GM19025 (cell line): ENCODE measurements around the gene KRTAP24-1.

Experiments used
- ATAC-seq: cut with Tn5 transposase; IDR thresholded peaks from one replicate; pipeline ENCODE4 v1.9.1; 2021; ENCODE audit warnings: mild to moderate bottlenecking, low read depth, moderate library complexity; ENCODE audit not compliant: unreplicated experiment

KRTAP24-1 gene

DNA sequence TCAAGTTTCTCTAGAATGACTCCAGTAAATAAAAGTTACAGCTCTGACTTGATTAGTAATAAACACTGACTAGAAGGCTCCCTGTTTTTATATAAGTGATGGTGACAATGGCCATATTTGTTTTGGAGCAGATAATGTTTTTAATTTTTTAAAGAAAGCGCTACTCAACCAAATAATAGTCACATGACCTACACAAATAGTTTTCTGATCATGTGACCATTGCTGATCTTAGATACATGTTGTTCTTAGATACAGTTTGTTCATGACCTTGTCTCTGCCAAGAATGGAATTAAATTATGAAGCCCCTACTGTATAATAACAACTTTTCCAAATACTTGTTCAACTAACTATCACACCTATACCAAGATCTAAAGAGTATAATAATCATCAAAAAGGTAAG lies 44.6 kb downstream of the KRTAP24-1 start:
- ATAC-seq: no peak

DNA sequence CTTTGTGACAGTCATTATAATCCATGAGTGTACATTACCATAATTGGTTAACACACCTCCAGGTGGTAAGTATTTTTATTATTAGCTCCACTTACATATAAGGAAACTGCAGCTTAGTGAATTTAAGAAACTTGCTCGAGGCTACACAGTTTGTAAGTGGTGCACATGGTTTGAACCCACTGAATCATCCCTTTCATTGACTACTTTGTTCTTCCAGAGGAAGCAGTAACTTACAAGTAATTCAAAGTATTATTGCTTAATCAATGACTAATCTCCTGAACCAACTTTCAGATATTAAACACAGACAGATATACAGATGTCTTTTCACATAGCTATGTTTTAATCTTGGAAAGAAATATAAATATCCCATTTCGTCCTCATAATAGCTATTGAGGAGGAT lies 48.1 kb downstream of the KRTAP24-1 start:
- ATAC-seq: no peak

GRCh38 chr21:30234050-30234449 lies 48.7 kb downstream of the KRTAP24-1 start:
- ATAC-seq: no peak

- ATAC-seq: no peak
These were observed 49.3 kb downstream of the KRTAP24-1 start for GRCh38 chr21:30233228-30234020.

DNA sequence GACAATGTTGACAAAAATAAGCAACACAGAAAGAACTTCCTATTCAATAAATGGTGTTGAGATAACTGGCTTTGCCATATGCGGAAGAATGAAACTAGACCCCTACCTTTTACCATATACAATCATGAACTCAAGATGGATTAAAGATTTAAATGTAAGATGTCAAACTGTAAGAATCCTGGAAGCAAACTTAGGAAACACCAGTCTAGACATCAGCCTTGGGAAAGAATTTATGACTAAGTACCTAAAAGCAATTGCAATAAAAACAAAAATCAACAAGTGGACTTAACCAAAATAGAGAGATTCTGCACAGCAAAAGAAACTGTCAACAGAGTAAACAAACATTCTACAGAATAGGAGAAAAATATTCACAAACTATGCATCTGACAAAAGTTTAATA lies 50.7 kb downstream of the KRTAP24-1 start:
- no peak for ATAC-seq
